PC-3 (cell line): ENCODE results near the gene KRT31.

Experiments
- EZH2phosphoT487 ChIP-seq: fragments of 300-600 bp; sonication (generic); IDR thresholded peaks from 2 replicates; pipeline ENCODE4 v1.6.1; 2018; ENCODE audit warnings: mild to moderate bottlenecking, antibody characterized with exemption, low read length, borderline replicate concordance
- TF ChIP-seq, protein P1 (sequence below): fragments of 300-600 bp; sonication (generic); conservative IDR thresholded peaks from 2 replicates; pipeline ENCODE4 v1.5.1; 2017; ENCODE audit warnings: antibody characterized with exemption, low read depth, mild to moderate bottlenecking, low read length

DNA sequence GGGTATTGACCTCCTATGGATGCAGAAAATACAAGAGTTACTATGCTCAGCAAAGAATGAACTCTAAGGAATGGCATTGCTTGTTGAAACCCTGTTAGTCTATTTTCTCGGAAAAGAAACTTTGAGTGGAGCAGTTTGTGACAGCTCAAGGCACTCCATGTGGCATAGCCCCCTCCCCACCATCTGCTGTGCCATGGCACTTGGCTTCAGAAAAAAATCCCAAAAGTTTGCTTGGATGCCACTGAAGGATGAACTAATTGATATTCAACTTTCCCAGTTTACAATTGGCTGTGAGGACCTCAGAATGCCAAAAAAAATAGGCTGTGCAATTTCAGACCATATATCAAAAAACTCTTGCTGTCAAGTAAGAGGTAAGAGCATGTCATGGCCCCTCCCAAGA lies 1.8 kb downstream of the KRT31 start:
- no peak for TF ChIP-seq EZH2phosphoT487
- TF ChIP-seq, protein P1, sequence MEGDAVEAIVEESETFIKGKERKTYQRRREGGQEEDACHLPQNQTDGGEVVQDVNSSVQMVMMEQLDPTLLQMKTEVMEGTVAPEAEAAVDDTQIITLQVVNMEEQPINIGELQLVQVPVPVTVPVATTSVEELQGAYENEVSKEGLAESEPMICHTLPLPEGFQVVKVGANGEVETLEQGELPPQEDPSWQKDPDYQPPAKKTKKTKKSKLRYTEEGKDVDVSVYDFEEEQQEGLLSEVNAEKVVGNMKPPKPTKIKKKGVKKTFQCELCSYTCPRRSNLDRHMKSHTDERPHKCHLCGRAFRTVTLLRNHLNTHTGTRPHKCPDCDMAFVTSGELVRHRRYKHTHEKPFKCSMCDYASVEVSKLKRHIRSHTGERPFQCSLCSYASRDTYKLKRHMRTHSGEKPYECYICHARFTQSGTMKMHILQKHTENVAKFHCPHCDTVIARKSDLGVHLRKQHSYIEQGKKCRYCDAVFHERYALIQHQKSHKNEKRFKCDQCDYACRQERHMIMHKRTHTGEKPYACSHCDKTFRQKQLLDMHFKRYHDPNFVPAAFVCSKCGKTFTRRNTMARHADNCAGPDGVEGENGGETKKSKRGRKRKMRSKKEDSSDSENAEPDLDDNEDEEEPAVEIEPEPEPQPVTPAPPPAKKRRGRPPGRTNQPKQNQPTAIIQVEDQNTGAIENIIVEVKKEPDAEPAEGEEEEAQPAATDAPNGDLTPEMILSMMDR, result no peak
